Measurements from ENCODE around the gene CCDC88A. TPM values are rescaled to one million over a fixed set of nuclear protein-coding genes. Genes with fewer than 3 reads are reported as not detected.

Gene CCDC88A
- total and polyA plus RNA-seq, 2 experiments from 2014 or later, result 144 to 169 TPM

DNA sequence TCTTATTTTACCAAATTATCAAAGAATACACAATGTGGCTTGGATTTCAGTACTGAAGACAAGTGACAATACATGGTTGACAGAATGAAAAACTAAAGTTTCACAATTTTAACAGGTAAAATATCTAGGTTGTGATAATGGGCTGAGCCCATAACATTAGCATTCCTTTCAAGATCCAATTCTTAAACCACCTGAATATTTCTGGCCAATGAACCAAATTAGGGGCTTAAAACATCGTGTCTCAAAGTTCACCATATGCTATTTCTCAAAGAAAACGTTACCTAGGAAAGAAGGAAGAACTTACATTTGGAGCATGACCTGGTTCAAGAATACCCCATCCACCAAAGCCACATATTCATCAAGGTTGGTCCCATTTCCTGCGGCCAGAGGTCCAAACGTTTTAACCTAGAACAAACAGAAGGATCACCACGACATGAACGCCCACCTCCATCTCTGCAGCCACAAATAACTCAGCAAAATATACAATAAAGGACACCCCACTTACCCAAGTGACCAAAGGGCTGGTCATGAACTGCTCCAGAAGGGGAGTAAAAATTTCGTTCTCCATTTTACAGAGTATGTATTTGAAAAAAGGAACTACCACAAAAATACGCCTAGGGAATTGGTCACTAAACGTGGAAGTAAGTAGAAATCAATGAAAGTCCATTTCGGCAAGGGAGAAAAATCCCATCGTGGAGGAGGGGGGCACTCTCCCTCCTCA is 984 bp downstream of the CCDC88A start:
- H3K79me2 ChIP-seq (replicated peaks; ENCODE audit: insufficient read depth), result peaks cover 53% of the 10 kb centered on the region
- H3K27ac Mint-ChIP-seq, result peak overlapping the region; percentile 88
- TF ChIP-seq EZH2 (IDR thresholded peaks at IDR 0.05; ENCODE audit: low read depth, unreplicated experiment) (no peak), POLR2AphosphoS5 (IDR thresholded peaks at IDR 0.05; ENCODE audit: low read depth) (no peak), NANOG (IDR thresholded peaks at IDR 0.05; ENCODE audit: borderline replicate concordance) (no peak), EZH2phosphoT487 (IDR thresholded peaks at IDR 0.05; ENCODE audit: unreplicated experiment) (no peak), JUNB (IDR thresholded peaks at IDR 0.05; ENCODE audit: unreplicated experiment) (no peak), CREB1 (CRISPR knock-in tag; IDR thresholded peaks at IDR 0.05; ENCODE audit: low read depth) (no peak), STAT1 (IDR thresholded peaks at IDR 0.05; ENCODE audit: unreplicated experiment) (no peak), ZNF114 (CRISPR knock-in tag; IDR thresholded peaks at IDR 0.05) (no peak), ZNF331 (CRISPR knock-in tag; IDR thresholded peaks at IDR 0.05; ENCODE audit: low read depth) (no peak)
- TF ChIP-seq, protein P1, sequence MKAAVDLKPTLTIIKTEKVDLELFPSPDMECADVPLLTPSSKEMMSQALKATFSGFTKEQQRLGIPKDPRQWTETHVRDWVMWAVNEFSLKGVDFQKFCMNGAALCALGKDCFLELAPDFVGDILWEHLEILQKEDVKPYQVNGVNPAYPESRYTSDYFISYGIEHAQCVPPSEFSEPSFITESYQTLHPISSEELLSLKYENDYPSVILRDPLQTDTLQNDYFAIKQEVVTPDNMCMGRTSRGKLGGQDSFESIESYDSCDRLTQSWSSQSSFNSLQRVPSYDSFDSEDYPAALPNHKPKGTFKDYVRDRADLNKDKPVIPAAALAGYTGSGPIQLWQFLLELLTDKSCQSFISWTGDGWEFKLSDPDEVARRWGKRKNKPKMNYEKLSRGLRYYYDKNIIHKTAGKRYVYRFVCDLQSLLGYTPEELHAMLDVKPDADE (IDR thresholded peaks at IDR 0.05), result no peak
- TF ChIP-seq, protein P2, sequence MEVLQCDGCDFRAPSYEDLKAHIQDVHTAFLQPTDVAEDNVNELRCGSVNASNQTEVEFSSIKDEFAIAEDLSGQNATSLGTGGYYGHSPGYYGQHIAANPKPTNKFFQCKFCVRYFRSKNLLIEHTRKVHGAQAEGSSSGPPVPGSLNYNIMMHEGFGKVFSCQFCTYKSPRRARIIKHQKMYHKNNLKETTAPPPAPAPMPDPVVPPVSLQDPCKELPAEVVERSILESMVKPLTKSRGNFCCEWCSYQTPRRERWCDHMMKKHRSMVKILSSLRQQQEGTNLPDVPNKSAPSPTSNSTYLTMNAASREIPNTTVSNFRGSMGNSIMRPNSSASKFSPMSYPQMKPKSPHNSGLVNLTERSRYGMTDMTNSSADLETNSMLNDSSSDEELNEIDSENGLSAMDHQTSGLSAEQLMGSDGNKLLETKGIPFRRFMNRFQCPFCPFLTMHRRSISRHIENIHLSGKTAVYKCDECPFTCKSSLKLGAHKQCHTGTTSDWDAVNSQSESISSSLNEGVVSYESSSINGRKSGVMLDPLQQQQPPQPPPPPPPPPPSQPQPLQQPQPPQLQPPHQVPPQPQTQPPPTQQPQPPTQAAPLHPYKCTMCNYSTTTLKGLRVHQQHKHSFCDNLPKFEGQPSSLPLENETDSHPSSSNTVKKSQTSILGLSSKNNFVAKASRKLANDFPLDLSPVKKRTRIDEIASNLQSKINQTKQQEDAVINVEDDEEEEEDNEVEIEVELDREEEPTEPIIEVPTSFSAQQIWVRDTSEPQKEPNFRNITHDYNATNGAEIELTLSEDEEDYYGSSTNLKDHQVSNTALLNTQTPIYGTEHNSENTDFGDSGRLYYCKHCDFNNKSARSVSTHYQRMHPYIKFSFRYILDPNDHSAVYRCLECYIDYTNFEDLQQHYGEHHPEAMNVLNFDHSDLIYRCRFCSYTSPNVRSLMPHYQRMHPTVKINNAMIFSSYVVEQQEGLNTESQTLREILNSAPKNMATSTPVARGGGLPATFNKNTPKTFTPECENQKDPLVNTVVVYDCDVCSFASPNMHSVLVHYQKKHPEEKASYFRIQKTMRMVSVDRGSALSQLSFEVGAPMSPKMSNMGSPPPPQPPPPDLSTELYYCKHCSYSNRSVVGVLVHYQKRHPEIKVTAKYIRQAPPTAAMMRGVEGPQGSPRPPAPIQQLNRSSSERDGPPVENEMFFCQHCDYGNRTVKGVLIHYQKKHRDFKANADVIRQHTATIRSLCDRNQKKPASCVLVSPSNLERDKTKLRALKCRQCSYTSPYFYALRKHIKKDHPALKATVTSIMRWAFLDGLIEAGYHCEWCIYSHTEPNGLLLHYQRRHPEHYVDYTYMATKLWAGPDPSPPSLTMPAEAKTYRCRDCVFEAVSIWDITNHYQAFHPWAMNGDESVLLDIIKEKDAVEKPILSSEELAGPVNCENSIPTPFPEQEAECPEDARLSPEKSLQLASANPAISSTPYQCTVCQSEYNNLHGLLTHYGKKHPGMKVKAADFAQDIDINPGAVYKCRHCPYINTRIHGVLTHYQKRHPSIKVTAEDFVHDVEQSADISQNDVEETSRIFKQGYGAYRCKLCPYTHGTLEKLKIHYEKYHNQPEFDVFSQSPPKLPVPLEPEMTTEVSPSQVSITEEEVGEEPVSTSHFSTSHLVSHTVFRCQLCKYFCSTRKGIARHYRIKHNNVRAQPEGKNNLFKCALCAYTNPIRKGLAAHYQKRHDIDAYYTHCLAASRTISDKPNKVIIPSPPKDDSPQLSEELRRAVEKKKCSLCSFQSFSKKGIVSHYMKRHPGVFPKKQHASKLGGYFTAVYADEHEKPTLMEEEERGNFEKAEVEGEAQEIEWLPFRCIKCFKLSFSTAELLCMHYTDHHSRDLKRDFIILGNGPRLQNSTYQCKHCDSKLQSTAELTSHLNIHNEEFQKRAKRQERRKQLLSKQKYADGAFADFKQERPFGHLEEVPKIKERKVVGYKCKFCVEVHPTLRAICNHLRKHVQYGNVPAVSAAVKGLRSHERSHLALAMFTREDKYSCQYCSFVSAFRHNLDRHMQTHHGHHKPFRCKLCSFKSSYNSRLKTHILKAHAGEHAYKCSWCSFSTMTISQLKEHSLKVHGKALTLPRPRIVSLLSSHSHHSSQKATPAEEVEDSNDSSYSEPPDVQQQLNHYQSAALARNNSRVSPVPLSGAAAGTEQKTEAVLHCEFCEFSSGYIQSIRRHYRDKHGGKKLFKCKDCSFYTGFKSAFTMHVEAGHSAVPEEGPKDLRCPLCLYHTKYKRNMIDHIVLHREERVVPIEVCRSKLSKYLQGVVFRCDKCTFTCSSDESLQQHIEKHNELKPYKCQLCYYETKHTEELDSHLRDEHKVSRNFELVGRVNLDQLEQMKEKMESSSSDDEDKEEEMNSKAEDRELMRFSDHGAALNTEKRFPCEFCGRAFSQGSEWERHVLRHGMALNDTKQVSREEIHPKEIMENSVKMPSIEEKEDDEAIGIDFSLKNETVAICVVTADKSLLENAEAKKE (CRISPR knock-in tag; IDR thresholded peaks at IDR 0.05), result no peak
- TF ChIP-seq, protein P3, sequence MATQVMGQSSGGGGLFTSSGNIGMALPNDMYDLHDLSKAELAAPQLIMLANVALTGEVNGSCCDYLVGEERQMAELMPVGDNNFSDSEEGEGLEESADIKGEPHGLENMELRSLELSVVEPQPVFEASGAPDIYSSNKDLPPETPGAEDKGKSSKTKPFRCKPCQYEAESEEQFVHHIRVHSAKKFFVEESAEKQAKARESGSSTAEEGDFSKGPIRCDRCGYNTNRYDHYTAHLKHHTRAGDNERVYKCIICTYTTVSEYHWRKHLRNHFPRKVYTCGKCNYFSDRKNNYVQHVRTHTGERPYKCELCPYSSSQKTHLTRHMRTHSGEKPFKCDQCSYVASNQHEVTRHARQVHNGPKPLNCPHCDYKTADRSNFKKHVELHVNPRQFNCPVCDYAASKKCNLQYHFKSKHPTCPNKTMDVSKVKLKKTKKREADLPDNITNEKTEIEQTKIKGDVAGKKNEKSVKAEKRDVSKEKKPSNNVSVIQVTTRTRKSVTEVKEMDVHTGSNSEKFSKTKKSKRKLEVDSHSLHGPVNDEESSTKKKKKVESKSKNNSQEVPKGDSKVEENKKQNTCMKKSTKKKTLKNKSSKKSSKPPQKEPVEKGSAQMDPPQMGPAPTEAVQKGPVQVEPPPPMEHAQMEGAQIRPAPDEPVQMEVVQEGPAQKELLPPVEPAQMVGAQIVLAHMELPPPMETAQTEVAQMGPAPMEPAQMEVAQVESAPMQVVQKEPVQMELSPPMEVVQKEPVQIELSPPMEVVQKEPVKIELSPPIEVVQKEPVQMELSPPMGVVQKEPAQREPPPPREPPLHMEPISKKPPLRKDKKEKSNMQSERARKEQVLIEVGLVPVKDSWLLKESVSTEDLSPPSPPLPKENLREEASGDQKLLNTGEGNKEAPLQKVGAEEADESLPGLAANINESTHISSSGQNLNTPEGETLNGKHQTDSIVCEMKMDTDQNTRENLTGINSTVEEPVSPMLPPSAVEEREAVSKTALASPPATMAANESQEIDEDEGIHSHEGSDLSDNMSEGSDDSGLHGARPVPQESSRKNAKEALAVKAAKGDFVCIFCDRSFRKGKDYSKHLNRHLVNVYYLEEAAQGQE (IDR thresholded peaks at IDR 0.05; ENCODE audit: unreplicated experiment), result no peak
- TF ChIP-seq, protein P4, sequence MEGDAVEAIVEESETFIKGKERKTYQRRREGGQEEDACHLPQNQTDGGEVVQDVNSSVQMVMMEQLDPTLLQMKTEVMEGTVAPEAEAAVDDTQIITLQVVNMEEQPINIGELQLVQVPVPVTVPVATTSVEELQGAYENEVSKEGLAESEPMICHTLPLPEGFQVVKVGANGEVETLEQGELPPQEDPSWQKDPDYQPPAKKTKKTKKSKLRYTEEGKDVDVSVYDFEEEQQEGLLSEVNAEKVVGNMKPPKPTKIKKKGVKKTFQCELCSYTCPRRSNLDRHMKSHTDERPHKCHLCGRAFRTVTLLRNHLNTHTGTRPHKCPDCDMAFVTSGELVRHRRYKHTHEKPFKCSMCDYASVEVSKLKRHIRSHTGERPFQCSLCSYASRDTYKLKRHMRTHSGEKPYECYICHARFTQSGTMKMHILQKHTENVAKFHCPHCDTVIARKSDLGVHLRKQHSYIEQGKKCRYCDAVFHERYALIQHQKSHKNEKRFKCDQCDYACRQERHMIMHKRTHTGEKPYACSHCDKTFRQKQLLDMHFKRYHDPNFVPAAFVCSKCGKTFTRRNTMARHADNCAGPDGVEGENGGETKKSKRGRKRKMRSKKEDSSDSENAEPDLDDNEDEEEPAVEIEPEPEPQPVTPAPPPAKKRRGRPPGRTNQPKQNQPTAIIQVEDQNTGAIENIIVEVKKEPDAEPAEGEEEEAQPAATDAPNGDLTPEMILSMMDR (conservative IDR thresholded peaks at IDR 0.05; ENCODE audit: low read depth in 2 of 2), result no peak
- H3K9me3 Mint-ChIP-seq, result no peaks in the 10 kb centered on the region
- H3K36me3 ChIP-seq (ENCODE audit: insufficient read depth), result no peaks in the 10 kb centered on the region
- H3K4me1 ChIP-seq (ENCODE audit: insufficient read depth), result peaks cover 14% of the 10 kb centered on the region
- peak overlapping the region; percentile 90 for H3K4me3 Mint-ChIP-seq
- H3K4me2 ChIP-seq, result peak overlapping the region; percentile 96
- peak overlapping the region; percentile 89; the same call in 1 of the 2 replicates for H3K27ac ChIP-seq (ENCODE audit: low read depth)
- no peaks in the 10 kb centered on the region for H3K9me2 ChIP-seq (ENCODE audit: insufficient read depth)
- DNase-seq (ENCODE audit: low spot score) (no peak), ATAC-seq (no peak)
- H3K4me3 ChIP-seq, result peak overlapping the region; percentile 81
- H3K27me3 Mint-ChIP-seq (ENCODE audit: insufficient read depth, low read depth, poor library complexity), result peaks cover 4% of the 10 kb centered on the region
- no peaks in the 10 kb centered on the region; the same call in 2 of the 3 replicates for H3K36me3 Mint-ChIP-seq (ENCODE audit: low read depth)
- H3F3A ChIP-seq (replicated peaks; ENCODE audit: low read depth), result no peaks in the 10 kb centered on the region
- peaks cover 21% of the 10 kb centered on the region for H3K4me1 Mint-ChIP-seq
- H4K20me1 ChIP-seq (replicated peaks; ENCODE audit: insufficient read depth), result peaks cover 4% of the 10 kb centered on the region; the same call in 1 of the 2 replicates
- H2AFZ ChIP-seq, result peak overlapping the region; percentile 87
- no peaks in the 10 kb centered on the region for H3K27me3 ChIP-seq (ENCODE audit: insufficient read depth)
